ENCODE data around the gene ZNF771.
"Not testable (repeated sequence)": the region's sequence is repeated elsewhere in the genome, so short reads cannot be mapped to it uniquely, and the experiment has no call there.

The ZNF771 gene

GRCh38 chr16:30380803-30381208, 26.6 kb upstream of the ZNF771 start:
- H3K4me3 Mint-ChIP-seq = peak overlapping the region; percentile 90

GRCh38 chr16:30381291-30382041, 25.9 kb upstream of the ZNF771 start:
- ATAC-seq (no peak), DNase-seq (no peak)
- peak overlapping the region; percentile 90 for H3K4me3 Mint-ChIP-seq
- peaks cover 60% of the 10 kb centered on the region for H3K4me1 Mint-ChIP-seq
- H3K27ac Mint-ChIP-seq = peak overlapping the region; percentile 96
- no peaks in the 10 kb centered on the region for H3K27me3 Mint-ChIP-seq
- H3K36me3 Mint-ChIP-seq (ENCODE audit: low read depth) = peaks cover 20% of the 10 kb centered on the region
- H3K9me3 Mint-ChIP-seq = no peaks in the 10 kb centered on the region

More at GRCh38 chr16:30380803-30381208, 26.6 kb upstream of the ZNF771 start:
- no peak for ATAC-seq
- Mint-ChIP-seq H3K27ac (peak overlapping the region; percentile 96), H3K36me3 (ENCODE audit: low read depth) (peaks cover 20% of the 10 kb centered on the region), H3K27me3 (no peaks in the 10 kb centered on the region), H3K4me1 (peaks cover 62% of the 10 kb centered on the region), H3K9me3 (no peaks in the 10 kb centered on the region)
- no peak for DNase-seq

GRCh38 chr16:30382111-30382881, 25.1 kb upstream of the ZNF771 start, which contains the start of gene SEPTIN1:
TSS of gene SEPTIN1 (minus strand) at chr16:30382561. CDS start at chr16:30382542, 19 bp downstream.
- peaks cover 20% of the 10 kb centered on the region for H3K36me3 Mint-ChIP-seq (ENCODE audit: low read depth)
- H3K4me1 Mint-ChIP-seq = peaks cover 55% of the 10 kb centered on the region
- peak within 1 kb of the TSS; percentile 90 for H3K4me3 Mint-ChIP-seq
- peak within 1 kb of the TSS; percentile 96 for H3K27ac Mint-ChIP-seq
- no peaks in the 10 kb centered on the region for H3K27me3 Mint-ChIP-seq
- ATAC-seq (peak; percentile 57), DNase-seq (peak; percentile 75)
- no peaks in the 10 kb centered on the region for H3K9me3 Mint-ChIP-seq

GRCh38 chr16:30383521-30383920, 23.9 kb upstream of the ZNF771 start:
- ATAC-seq = no peak
- peaks cover 17% of the 10 kb centered on the region for H3K36me3 Mint-ChIP-seq (ENCODE audit: low read depth)

GRCh38 chr16:30394592-30395154, 12.7 kb upstream of the ZNF771 start:
- no peak for ATAC-seq
- Mint-ChIP-seq H3K27me3 (no peaks in the 10 kb centered on the region), H3K27ac (peak overlapping the region; percentile 68), H3K4me3 (peak overlapping the region; percentile 85), H3K9me3 (no peaks in the 10 kb centered on the region), H3K4me1 (peaks cover 39% of the 10 kb centered on the region), H3K36me3 (ENCODE audit: low read depth) (peaks cover 15% of the 10 kb centered on the region)
- DNase-seq = no peak

More at GRCh38 chr16:30383521-30383920, 23.9 kb upstream of the ZNF771 start:
- Mint-ChIP-seq H3K27ac (peak overlapping the region; percentile 96), H3K27me3 (no peaks in the 10 kb centered on the region), H3K9me3 (no peaks in the 10 kb centered on the region), H3K4me3 (peak overlapping the region; percentile 90), H3K4me1 (peaks cover 44% of the 10 kb centered on the region)
- no peak for DNase-seq

GRCh38 chr16:30395155-30395991, 12.0 kb upstream of the ZNF771 start, which contains the start of gene ZNF48:
TSS of gene ZNF48 (plus strand) at chr16:30395420. CDS start at chr16:30395795, 375 bp downstream.
- no peaks in the 10 kb centered on the region for H3K9me3 Mint-ChIP-seq
- peak within 1 kb of the TSS; percentile 68 for H3K27ac Mint-ChIP-seq
- ATAC-seq = peak; percentile 58
- peaks cover 15% of the 10 kb centered on the region for H3K36me3 Mint-ChIP-seq (ENCODE audit: low read depth)
- no peaks in the 10 kb centered on the region for H3K27me3 Mint-ChIP-seq
- DNase-seq = peak; percentile 68
- peaks cover 46% of the 10 kb centered on the region for H3K4me1 Mint-ChIP-seq
- H3K4me3 Mint-ChIP-seq = peak within 1 kb of the TSS; percentile 85

GRCh38 chr16:30395992-30396585, 11.3 kb upstream of the ZNF771 start:
- peak; percentile 7 for ATAC-seq
- no peaks in the 10 kb centered on the region for H3K9me3 Mint-ChIP-seq

GRCh38 chr16:30396627-30397026, 10.8 kb upstream of the ZNF771 start:
- not testable (repeated sequence) for H3K27ac Mint-ChIP-seq, H3K27me3 Mint-ChIP-seq, H3K9me3 Mint-ChIP-seq, ATAC-seq, DNase-seq
- Mint-ChIP-seq H3K4me3 (peak overlapping the region; percentile 85), H3K36me3 (ENCODE audit: low read depth) (peaks cover 15% of the 10 kb centered on the region), H3K4me1 (peaks cover 57% of the 10 kb centered on the region)

More at GRCh38 chr16:30395992-30396585, 11.3 kb upstream of the ZNF771 start:
- Mint-ChIP-seq H3K4me3 (peak overlapping the region; percentile 85), H3K27ac (peak overlapping the region; percentile 32), H3K4me1 (peaks cover 53% of the 10 kb centered on the region), H3K27me3 (no peaks in the 10 kb centered on the region), H3K36me3 (ENCODE audit: low read depth) (peaks cover 15% of the 10 kb centered on the region)
- no peak for DNase-seq

GRCh38 chr16:30397056-30397455, 10.3 kb upstream of the ZNF771 start:
- Mint-ChIP-seq H3K27me3 (no peaks in the 10 kb centered on the region), H3K27ac (no peak overlapping the region), H3K4me3 (peak overlapping the region; percentile 85), H3K9me3 (no peaks in the 10 kb centered on the region), H3K4me1 (peaks cover 59% of the 10 kb centered on the region), H3K36me3 (ENCODE audit: low read depth) (peaks cover 15% of the 10 kb centered on the region)
- DNase-seq (no peak), ATAC-seq (no peak)

- no peaks in the 10 kb centered on the region for H3K27me3 Mint-ChIP-seq
- no peaks in the 10 kb centered on the region for H3K9me3 Mint-ChIP-seq
- ATAC-seq (no peak), DNase-seq (no peak)
- H3K4me3 Mint-ChIP-seq = no peak overlapping the region
- peaks cover 59% of the 10 kb centered on the region for H3K4me1 Mint-ChIP-seq
- no peak overlapping the region for H3K27ac Mint-ChIP-seq
- H3K36me3 Mint-ChIP-seq (ENCODE audit: low read depth) = peaks cover 15% of the 10 kb centered on the region
These were observed 9.4 kb upstream of the ZNF771 start for GRCh38 chr16:30397776-30398660.

GRCh38 chr16:30398661-30399434, 8.6 kb upstream of the ZNF771 start:
- H3K27me3 Mint-ChIP-seq = no peaks in the 10 kb centered on the region
- H3K4me1 Mint-ChIP-seq = peaks cover 59% of the 10 kb centered on the region
- peak overlapping the region; percentile 65 for H3K27ac Mint-ChIP-seq
- no peaks in the 10 kb centered on the region for H3K9me3 Mint-ChIP-seq
- H3K36me3 Mint-ChIP-seq (ENCODE audit: low read depth) = peaks cover 15% of the 10 kb centered on the region
- DNase-seq = no peak
- H3K4me3 Mint-ChIP-seq = peak overlapping the region; percentile 76
- ATAC-seq = no peak

GRCh38 chr16:30399435-30400186, 7.8 kb upstream of the ZNF771 start:
- H3K9me3 Mint-ChIP-seq = no peaks in the 10 kb centered on the region
- DNase-seq (no peak), ATAC-seq (no peak)
- no peaks in the 10 kb centered on the region for H3K27me3 Mint-ChIP-seq
- peak overlapping the region; percentile 87 for H3K27ac Mint-ChIP-seq
- H3K4me1 Mint-ChIP-seq = peaks cover 54% of the 10 kb centered on the region
- H3K4me3 Mint-ChIP-seq = peak overlapping the region; percentile 76
- H3K36me3 Mint-ChIP-seq (ENCODE audit: low read depth) = peaks cover 15% of the 10 kb centered on the region

Data from activated naive CD8-positive, alpha-beta T cell treated with anti-CD3 and anti-CD28 coated beads, Interleukin-2, amount 50 U/mL, for 24 hours (primary cell).